ENCODE results near the gene SRP9.

DNA sequence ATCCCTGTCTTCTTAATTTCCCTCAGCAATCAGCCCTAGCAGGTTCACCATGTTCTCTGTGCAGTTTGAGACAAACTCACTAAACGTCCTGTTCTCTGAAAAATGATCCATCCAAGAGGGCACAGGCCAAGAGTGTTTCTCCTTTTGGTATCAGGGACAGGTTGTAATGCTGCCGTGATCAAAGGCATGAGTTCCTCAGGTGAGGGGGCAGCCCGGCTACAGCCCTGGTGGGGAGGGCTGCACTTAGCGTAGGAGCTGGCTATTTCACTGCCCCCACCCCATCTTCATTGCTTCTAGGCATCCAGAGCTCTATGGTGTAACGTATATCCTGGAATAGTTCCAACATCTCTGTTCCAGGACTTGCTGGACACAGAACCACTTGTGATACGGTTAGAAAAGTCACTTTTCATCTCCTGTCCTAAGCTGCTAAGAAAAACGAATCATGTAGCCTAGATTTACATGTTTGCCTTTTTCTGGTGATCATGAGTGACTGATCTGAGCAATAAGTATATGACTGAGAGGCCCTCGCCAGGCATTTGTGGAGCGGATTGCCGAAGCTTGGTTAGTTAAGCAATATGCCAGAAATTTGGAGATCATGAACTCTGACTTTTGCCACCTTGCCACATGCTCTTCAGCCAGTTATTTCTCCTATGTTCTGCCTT lies 41.1 kb upstream of the SRP9 start:
- TF ChIP-seq, protein P1, sequence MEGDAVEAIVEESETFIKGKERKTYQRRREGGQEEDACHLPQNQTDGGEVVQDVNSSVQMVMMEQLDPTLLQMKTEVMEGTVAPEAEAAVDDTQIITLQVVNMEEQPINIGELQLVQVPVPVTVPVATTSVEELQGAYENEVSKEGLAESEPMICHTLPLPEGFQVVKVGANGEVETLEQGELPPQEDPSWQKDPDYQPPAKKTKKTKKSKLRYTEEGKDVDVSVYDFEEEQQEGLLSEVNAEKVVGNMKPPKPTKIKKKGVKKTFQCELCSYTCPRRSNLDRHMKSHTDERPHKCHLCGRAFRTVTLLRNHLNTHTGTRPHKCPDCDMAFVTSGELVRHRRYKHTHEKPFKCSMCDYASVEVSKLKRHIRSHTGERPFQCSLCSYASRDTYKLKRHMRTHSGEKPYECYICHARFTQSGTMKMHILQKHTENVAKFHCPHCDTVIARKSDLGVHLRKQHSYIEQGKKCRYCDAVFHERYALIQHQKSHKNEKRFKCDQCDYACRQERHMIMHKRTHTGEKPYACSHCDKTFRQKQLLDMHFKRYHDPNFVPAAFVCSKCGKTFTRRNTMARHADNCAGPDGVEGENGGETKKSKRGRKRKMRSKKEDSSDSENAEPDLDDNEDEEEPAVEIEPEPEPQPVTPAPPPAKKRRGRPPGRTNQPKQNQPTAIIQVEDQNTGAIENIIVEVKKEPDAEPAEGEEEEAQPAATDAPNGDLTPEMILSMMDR (IDR thresholded peaks at IDR 0.05): no peak
- TF ChIP-seq POLR2A (IDR thresholded peaks at IDR 0.05): no peak
